HepG2 (cell line): Measurements from ENCODE around the gene DTYMK. TPM values are rescaled to one million over a fixed set of nuclear protein-coding genes. Genes with fewer than 3 reads are reported as not detected.
A peak's percentile ranks its signal among the peaks of the same experiment; 100 is the strongest.

Source experiments
- ASH2L ChIP-seq: fragments of 300-600, 200-600 bp; sonication (generic); IDR thresholded peaks from 2 replicates; pipeline ENCODE4 v1.7.0; 2017; ENCODE audit warnings: low read depth, mild to moderate bottlenecking, moderate library complexity, mixed read lengths, low read length; ENCODE audit not compliant: insufficient read length
- FOXJ3 ChIP-seq: sonication (generic); formaldehyde crosslinking; IDR thresholded peaks from 2 replicates; pipeline ENCODE4 v1.4.0; 2020; ENCODE audit warnings: missing genetic modification reagents, mild to moderate bottlenecking, borderline replicate concordance
- JUND ChIP-seq: sonication (generic); formaldehyde crosslinking; IDR thresholded peaks from 2 replicates; pipeline ENCODE4 v1.8.0; 2022; ENCODE audit warnings: mild to moderate bottlenecking, missing genetic modification reagents
- KLF6 ChIP-seq: IDR thresholded peaks from 2 replicates; pipeline ENCODE4 v1.8.0; 2016; ENCODE audit warnings: missing biosample characterization, missing genetic modification reagents
- MED1 ChIP-seq: sonication (generic); formaldehyde crosslinking; IDR thresholded peaks from 2 replicates; pipeline ENCODE4 v1.4.0; 2020; ENCODE audit warnings: missing genetic modification reagents
- NFKB2 ChIP-seq: sonication (generic); formaldehyde crosslinking; IDR thresholded peaks from 2 replicates; pipeline ENCODE4 v1.4.0; 2020; ENCODE audit warnings: missing genetic modification reagents, borderline replicate concordance
- REPIN1 ChIP-seq: sonication (generic); formaldehyde crosslinking; IDR thresholded peaks from 2 replicates; pipeline ENCODE4 v1.8.0; 2022; ENCODE audit warnings: missing genetic modification reagents, low read depth, mild to moderate bottlenecking, borderline replicate concordance
- SATB2 ChIP-seq: sonication (generic); formaldehyde crosslinking; IDR thresholded peaks from 2 replicates; pipeline ENCODE4 v1.5.0; 2020; ENCODE audit warnings: missing genetic modification reagents
- SMAD3 ChIP-seq: sonication (generic); formaldehyde crosslinking; IDR thresholded peaks from 2 replicates; pipeline ENCODE4 v1.4.0; 2020; ENCODE audit warnings: missing genetic modification reagents
- TAF1 ChIP-seq: sonication (generic); formaldehyde crosslinking; IDR thresholded peaks from 2 replicates; pipeline ENCODE4 v1.4.0; 2020; ENCODE audit warnings: missing genetic modification reagents
- ZNF264 ChIP-seq: sonication (generic); formaldehyde crosslinking; IDR thresholded peaks from 2 replicates; pipeline ENCODE4 v1.4.0; 2020; ENCODE audit warnings: missing genetic modification reagents
- ZNF350 ChIP-seq: sonication (generic); formaldehyde crosslinking; IDR thresholded peaks from 2 replicates; pipeline ENCODE4 v1.4.0; 2020; ENCODE audit warnings: mild to moderate bottlenecking, low read depth, missing genetic modification reagents, borderline replicate concordance
- ZNF501 ChIP-seq: sonication (generic); formaldehyde crosslinking; IDR thresholded peaks from 2 replicates; pipeline ENCODE4 v1.5.1; 2020; ENCODE audit warnings: mild to moderate bottlenecking, moderate library complexity, missing genetic modification reagents
- ZNF7 ChIP-seq: IDR thresholded peaks from 2 replicates; pipeline ENCODE4 v1.6.1; 2016; ENCODE audit warnings: missing biosample characterization, missing genetic modification reagents
- ZNF709 ChIP-seq: sonication (generic); formaldehyde crosslinking; IDR thresholded peaks from 2 replicates; pipeline ENCODE4 v1.5.0; 2020; ENCODE audit warnings: mild to moderate bottlenecking, missing genetic modification reagents
- ZNF775 ChIP-seq: sonication (generic); formaldehyde crosslinking; IDR thresholded peaks from 2 replicates; pipeline ENCODE4 v1.4.0; 2020; ENCODE audit warnings: missing genetic modification reagents, mild to moderate bottlenecking, moderate library complexity, borderline replicate concordance
- ZSCAN20 ChIP-seq: sonication (generic); formaldehyde crosslinking; IDR thresholded peaks from 2 replicates; pipeline ENCODE4 v1.4.0; 2020; ENCODE audit warnings: missing genetic modification reagents, mild to moderate bottlenecking, borderline replicate concordance
- polyA plus RNA-seq, 8 experiments: library from polyadenylated mRNA; depleted of rRNA in 3 of 8; stranded (reverse) in 7 of 8; unstranded in 1 of 8; fragments of >200 nt; fragmentation: Illumina TruSeq in 4 of 8; extraction: Trizol in 4 of 8; gene quantifications; 2 replicates each; pipeline versions ENCODE4 v1.2.1 to v1.2.3, GENCODE V29; 2011 to 2016; ENCODE audit warnings: low read depth in 4 of 8, missing spikeins in 1 of 8, mixed read lengths in 1 of 8; ENCODE audit not compliant: insufficient read depth in 1 of 8
- total RNA-seq, 5 experiments: library from RNA; depleted of rRNA; stranded (reverse); fragments of >200 nt; fragmentation: Illumina TruSeq; extraction: Trizol; gene quantifications; 2 replicates each; pipeline ENCODE4 v1.2.3, GENCODE V29; 2016; ENCODE audit warnings: low read depth in 1 of 5
- TF ChIP-seq, protein P1 (sequence below): sonication (generic); formaldehyde crosslinking; IDR thresholded peaks from 2 replicates; pipeline ENCODE4 v1.5.0; 2020; ENCODE audit warnings: mild to moderate bottlenecking, missing genetic modification reagents, borderline replicate concordance
- TF ChIP-seq, protein P2 (sequence below): sonication (generic); formaldehyde crosslinking; IDR thresholded peaks from 2 replicates; pipeline ENCODE4 v1.5.0; 2020; ENCODE audit warnings: mild to moderate bottlenecking, missing genetic modification reagents
- TF ChIP-seq, protein P3 (sequence below): sonication (generic); formaldehyde crosslinking; IDR thresholded peaks from 2 replicates; pipeline ENCODE4 v1.4.0; 2020; ENCODE audit warnings: missing genetic modification reagents

Gene DTYMK
- total and polyA plus RNA-seq, 2 of the 13 experiments (the other 11 are each of a cell fraction or from before 2014, with no cell fraction given) = 57.5 to 134 TPM

GRCh38 chr2:241645056-241645914 lies 41.3 kb downstream of the DTYMK start (continued):
- TF ChIP-seq, protein P1, sequence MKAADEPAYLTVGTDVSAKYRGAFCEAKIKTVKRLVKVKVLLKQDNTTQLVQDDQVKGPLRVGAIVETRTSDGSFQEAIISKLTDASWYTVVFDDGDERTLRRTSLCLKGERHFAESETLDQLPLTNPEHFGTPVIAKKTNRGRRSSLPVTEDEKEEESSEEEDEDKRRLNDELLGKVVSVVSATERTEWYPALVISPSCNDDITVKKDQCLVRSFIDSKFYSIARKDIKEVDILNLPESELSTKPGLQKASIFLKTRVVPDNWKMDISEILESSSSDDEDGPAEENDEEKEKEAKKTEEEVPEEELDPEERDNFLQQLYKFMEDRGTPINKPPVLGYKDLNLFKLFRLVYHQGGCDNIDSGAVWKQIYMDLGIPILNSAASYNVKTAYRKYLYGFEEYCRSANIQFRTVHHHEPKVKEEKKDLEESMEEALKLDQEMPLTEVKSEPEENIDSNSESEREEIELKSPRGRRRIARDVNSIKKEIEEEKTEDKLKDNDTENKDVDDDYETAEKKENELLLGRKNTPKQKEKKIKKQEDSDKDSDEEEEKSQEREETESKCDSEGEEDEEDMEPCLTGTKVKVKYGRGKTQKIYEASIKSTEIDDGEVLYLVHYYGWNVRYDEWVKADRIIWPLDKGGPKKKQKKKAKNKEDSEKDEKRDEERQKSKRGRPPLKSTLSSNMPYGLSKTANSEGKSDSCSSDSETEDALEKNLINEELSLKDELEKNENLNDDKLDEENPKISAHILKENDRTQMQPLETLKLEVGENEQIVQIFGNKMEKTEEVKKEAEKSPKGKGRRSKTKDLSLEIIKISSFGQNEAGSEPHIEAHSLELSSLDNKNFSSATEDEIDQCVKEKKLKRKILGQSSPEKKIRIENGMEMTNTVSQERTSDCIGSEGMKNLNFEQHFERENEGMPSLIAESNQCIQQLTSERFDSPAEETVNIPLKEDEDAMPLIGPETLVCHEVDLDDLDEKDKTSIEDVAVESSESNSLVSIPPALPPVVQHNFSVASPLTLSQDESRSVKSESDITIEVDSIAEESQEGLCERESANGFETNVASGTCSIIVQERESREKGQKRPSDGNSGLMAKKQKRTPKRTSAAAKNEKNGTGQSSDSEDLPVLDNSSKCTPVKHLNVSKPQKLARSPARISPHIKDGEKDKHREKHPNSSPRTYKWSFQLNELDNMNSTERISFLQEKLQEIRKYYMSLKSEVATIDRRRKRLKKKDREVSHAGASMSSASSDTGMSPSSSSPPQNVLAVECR (CRISPR knock-in tag) = peak; percentile 97
- TF ChIP-seq, protein P2, sequence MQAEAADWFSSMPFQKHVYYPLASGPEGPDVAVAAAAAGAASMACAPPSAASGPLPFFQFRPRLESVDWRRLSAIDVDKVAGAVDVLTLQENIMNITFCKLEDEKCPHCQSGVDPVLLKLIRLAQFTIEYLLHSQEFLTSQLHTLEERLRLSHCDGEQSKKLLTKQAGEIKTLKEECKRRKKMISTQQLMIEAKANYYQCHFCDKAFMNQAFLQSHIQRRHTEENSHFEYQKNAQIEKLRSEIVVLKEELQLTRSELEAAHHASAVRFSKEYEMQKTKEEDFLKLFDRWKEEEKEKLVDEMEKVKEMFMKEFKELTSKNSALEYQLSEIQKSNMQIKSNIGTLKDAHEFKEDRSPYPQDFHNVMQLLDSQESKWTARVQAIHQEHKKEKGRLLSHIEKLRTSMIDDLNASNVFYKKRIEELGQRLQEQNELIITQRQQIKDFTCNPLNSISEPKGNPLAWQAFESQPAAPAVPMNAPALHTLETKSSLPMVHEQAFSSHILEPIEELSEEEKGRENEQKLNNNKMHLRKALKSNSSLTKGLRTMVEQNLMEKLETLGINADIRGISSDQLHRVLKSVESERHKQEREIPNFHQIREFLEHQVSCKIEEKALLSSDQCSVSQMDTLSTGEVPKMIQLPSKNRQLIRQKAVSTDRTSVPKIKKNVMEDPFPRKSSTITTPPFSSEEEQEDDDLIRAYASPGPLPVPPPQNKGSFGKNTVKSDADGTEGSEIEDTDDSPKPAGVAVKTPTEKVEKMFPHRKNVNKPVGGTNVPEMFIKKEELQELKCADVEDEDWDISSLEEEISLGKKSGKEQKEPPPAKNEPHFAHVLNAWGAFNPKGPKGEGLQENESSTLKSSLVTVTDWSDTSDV = no peak
- TF ChIP-seq ZNF775 (CRISPR knock-in tag) (no peak), ZNF7 (CRISPR knock-in tag) (peak; percentile 88), REPIN1 (CRISPR knock-in tag) (peak; percentile 82; the same call in 1 of the 2 replicates), TAF1 (CRISPR knock-in tag) (0 out of 2 replicates have a peak, but pooled peaks have one; percentile 52), ZNF501 (CRISPR knock-in tag) (peak; percentile 93; the same call in 1 of the 2 replicates), MED1 (CRISPR knock-in tag) (peak; percentile 95), ZNF264 (CRISPR knock-in tag) (peak; percentile 91; the same call in 1 of the 2 replicates), ZNF709 (CRISPR knock-in tag) (peak; percentile 95), ZSCAN20 (CRISPR knock-in tag) (peak; percentile 66; the same call in 1 of the 2 replicates), KLF6 (peak; percentile 50; the same call in 1 of the 2 replicates), SMAD3 (CRISPR knock-in tag) (peak; percentile 16; the same call in 1 of the 2 replicates), FOXJ3 (CRISPR knock-in tag) (peak; percentile 61; the same call in 1 of the 2 replicates), ASH2L (peak; percentile 90), JUND (CRISPR knock-in tag) (peak; percentile 28; the same call in 1 of the 2 replicates), NFKB2 (peak; percentile 72; the same call in 1 of the 2 replicates), SATB2 (no peak), ZNF350 (CRISPR knock-in tag) (peak; percentile 63; the same call in 1 of the 2 replicates)
- TF ChIP-seq, protein P3, sequence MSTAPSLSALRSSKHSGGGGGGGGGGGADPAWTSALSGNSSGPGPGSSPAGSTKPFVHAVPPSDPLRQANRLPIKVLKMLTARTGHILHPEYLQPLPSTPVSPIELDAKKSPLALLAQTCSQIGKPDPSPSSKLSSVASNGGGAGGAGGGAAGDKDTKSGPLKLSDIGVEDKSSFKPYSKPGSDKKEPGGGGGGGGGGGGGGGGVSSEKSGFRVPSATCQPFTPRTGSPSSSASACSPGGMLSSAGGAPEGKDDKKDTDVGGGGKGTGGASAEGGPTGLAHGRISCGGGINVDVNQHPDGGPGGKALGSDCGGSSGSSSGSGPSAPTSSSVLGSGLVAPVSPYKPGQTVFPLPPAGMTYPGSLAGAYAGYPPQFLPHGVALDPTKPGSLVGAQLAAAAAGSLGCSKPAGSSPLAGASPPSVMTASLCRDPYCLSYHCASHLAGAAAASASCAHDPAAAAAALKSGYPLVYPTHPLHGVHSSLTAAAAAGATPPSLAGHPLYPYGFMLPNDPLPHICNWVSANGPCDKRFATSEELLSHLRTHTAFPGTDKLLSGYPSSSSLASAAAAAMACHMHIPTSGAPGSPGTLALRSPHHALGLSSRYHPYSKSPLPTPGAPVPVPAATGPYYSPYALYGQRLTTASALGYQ (CRISPR knock-in tag) = peak; percentile 55; the same call in 1 of the 2 replicates
